HG02588 (cell line): ENCODE data around the gene TUG1.

Experiments used
- ATAC-seq: cut with Tn5 transposase; IDR thresholded peaks from one replicate; pipeline ENCODE4 v1.9.1; 2021; ENCODE audit warnings: mild to moderate bottlenecking, moderate library complexity; ENCODE audit not compliant: unreplicated experiment

Gene TUG1

DNA sequence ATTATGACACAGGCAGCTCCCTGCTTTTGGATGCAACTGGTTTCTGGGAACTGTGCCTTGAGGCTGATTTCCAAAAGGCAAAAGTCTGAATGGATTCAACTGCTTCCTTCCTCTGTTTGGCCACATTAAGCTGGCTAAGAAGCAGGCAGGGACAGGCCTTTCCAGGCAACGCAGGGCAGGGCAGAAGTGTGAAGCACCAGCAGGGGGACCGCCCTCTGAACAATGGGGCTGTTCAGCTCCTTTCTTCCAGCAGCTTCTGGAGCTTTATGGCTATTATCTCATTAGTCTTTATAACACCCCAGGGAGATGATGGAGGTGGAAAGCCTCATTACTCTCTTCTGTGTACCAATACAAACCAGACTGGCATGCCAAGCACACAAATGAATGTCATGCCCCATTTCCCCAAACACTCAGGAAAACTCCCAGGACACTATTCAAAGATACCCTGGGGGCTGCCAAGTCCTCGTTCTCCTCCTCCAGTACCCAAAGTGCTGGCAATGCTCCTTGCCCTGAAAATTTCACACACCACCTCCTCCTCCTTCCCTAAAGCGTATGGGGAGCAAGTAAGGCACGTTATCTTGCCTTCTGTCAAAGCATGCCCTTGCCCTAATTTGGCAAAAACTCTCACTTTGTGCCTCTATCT lies 21.8 kb upstream of the TUG1 start:
- no peak for ATAC-seq

DNA sequence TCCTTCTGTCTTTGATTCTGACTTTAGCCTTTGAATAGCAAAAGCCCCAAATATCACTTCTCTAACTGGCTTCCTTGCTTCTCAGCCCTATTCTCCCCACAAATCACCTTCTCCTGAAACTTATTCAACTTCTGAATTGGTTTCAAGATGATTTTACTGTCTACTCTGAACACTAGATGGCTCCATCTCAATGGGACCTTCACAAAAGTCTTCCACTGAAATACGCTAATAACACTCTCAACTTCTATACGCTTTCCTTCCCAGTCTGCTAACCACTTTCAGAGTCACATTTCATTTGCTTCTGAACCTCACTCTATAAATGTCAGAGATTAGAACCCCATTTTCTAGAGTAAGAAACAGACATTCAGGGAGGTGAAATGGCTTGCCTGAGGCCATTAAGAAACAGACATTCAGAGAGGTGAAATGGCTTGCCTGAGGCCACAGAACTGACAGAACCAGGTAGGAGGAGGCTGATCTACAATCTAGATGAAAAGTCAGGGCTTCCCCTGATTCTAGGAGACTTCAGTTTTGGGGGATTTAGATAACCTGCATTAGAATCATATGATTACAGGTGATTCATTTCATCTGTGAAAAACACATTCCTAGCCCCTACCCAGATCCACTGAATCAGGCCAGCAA lies 21.1 kb upstream of the TUG1 start:
- ATAC-seq, result no peak

DNA sequence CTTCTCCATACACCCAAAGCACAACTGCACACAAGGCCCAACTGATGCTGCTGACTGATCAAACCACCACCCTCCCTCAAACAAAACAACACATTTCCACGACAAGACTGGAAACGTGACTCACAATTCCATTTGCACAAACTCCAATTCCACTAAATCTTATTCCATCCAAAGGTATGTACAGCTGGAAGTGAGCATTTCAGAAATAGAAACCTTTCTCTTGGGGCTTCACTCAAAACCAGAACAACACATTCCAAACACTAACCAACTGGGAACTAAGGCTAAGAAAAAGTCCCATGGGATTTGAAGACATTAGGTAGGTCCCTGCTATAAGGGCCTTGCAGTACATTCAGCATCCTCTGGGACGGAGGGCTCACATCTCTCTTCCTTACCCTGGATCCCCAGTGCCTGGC lies 20.1 kb upstream of the TUG1 start:
- no peak for ATAC-seq

DNA sequence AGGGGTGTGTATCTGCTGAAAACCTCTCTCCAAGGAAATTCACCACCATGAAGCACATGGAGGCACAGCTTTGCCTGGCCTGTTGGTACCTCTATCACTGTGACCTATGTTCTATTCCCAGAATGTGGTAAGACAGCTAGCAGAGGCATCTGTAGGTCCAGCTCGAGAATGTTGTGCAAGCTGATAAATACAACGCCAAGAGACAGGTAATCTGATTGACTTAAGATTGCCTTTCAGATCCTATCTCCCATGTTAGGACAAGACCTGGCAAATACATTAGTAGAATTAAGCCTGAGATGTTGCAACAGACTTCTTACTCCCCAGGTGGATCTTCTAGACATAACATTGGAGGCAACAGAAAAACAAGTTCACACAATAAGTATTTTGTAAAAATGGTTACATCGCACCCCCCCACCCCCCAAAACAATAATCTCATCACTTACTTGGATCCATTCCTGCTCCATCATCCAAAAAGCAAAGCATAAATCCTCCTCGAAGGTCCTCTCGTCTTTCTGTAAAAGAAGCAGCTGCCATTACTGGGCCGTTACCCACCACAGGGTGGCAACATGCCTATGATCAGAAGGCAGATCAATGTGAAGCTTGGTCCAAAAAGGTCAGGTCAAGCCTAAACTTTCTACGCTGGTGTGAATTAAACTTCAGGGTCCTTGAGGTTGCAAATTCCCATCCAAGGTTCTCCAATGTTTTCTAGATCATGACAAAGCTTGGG lies 19.0 kb upstream of the TUG1 start:
- no peak for ATAC-seq

DNA sequence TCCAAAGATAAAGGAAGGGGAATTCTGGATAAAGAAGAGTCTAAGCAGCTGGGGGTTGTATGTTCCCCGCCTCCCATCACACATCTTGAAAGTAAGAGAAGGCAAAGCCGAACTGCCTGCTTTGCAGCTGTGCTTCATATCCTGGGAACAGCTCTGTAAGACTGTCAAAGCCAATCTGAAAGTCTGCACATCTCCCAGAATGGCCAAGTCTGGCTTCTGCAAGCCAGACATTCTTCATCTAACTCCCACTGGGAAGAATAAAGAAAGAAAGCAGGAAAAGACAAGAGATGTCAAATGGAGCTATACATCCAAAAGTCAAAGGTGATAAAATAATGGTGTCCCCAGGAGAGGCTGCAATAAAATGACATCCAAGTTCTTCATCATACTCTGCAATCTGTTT lies 15.9 kb upstream of the TUG1 start:
- ATAC-seq, result no peak

DNA sequence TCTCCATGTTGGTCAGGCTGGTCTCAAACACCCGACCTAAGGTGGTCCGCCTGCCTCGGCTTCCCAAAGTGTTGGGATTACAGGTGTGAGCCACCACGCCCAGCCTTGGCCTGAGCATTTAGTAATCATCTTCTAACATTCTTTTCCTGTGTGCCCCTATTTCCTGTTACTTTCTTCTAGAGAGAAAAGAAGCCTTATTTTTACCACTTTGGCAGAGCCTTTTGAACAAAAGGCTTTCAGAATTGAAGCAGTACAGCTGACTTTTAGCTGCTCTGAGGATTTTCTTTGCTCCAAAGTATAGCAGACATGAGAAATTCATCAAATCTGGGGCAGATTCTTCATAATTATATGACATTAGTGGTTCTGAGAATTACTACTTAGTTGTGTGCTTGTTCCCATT lies 13.9 kb upstream of the TUG1 start:
- no peak for ATAC-seq

DNA sequence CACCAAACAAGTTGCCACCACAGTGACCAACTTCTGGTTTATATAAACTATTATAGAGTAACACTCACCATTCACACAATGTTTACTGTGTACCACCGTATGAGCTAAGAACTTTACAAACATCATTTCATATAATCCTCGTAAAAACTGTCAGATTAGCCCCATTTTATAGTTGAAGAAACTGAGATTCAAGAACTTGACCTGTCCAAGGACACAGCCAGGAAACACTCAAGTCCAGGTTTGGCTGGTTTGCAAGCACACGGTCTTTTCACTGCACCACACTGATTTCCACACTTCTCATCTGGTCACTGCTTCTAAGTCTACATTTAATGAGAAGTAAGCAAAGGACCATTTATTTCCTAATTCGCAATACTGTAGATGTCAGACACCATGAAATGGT lies 4.2 kb upstream of the TUG1 start:
- ATAC-seq, result no peak

DNA sequence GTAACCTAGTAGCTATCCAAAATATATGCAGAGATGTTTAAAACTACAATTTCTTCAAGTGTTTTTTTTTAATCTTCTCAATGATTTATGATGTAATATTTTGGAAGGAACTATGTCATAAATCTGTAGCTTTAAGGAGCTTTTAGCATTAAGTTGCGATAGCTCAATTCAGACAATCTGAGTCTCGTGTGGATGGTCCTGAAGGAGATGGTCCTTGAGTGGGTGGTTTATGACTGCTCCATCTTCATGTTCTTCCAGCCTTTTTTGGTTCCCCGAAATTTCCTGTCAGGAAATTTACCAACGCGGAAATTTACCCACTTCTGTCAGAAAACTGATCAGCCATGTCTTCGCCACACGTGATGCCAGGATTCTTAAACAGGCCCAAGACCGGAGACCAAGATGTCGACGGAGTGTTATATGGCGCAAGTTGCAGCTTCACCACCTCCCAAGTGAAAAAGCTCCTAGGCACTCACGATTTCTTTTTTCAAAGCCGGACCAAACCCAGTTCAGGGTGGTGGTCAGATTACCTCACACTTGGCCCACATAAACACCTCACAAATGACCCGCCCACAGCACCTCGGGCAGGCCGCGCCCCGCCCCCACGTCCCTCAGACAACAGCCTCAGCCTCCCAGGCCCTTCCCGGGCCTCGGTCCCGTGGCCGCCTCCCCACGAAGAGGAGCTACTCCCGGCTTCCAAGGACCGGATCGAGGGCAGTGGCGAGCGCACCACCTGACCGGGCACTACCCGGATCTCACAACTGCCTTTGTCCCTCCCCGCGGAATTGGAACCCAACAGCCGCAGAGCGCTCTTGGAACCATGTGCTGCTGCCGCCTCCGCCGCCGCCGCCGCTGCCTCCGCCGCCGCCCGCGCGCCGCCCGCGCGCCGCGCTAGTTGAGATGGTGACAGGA lies 796 bp upstream of the TUG1 start, which contains the start of gene MORC2:
MORC2 (minus strand) TSS at position 760 of the 909 bp plus-strand sequence. CDS start 885 bp downstream, outside the sequence.
- ATAC-seq, result peak; percentile 21

DNA sequence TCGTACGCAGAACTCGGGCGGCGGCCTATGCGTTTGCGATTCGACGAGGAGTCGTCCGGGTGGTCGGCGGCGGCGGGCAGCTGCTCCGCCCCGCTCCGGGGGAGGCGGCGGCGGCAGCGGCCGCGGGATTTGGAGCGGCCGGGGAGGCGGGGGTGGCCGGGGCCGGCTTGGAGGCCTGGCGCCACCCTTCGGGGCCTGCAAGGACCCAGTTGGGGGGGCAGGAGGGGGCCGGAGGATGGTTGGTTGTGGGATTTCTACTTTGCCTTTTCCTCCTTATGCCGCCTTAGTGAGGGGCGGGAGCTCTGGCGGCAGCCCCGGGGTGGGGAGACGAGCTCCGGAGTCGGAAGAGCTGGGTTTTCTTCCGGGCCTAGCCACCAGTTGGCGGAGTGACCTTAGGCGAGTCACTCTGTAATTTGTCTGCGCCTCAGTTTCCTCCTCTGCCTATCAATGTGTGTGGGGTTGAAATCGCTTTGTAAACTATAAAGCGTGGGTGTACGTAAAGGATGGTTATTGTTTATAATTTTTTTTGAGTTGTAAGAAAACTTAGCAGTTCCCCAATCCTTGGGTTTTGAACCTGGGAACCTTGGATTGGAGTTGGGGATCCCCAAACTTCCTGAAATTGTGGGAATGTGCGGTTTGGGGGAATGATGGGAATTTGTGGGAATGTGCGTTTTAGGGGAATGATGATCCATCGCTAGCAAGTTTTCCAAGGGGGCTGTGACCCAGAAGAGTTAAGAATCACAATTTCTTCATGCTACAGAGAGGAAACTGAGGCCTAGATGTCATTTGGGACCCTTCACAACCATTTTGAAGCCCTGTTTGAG lies 679 bp downstream of the TUG1 start:
- ATAC-seq, result peak; percentile 27

DNA sequence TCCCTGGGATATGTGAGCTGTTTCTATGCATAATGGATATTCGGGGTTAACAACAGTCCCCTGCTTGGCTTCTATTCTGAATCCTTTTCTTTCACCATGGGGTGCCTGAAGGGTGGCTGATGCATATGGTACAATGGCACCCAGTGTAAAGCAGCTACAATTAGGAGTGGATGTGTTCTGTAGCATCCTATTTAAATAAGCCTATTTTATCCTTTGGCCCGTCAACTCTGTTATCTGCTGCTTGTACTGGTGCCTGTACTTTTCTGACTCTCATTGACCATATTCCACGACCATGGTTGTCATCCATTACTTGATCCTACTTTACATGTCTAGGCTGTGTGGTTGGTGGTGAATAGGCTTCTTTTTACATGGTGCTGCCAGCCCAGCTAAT lies 1.3 kb downstream of the TUG1 start:
- no peak for ATAC-seq

DNA sequence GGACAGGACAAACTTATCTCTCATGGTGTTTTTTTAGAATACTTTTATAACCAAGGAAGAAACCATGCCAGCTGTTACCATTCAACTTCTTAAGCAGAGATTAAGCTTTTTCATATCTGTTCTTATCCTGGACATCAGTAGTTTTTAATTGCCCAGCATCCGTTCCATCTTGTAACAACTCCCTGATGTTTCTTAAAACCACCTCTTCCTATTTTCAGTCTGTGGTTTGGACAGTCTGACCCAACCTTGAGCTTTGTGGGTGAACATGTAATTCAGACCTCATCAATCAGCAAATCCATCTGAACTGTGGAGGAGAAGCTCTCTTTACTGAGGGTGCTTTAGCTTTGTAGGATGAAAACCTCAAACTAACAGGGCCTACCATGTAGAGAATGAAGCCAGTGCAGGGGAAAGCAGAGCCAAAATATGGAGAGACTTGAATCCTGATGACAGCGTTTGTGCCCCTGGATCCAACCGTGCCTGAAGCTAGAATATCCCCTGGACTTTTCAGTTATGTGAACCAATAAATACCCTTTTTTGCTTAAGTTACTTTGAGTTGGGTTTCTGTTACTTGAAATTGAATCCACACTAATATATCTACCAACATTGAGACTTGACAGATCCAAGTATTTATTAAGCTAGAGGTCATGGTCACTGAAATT lies 9.4 kb downstream of the TUG1 start:
- no peak for ATAC-seq

DNA sequence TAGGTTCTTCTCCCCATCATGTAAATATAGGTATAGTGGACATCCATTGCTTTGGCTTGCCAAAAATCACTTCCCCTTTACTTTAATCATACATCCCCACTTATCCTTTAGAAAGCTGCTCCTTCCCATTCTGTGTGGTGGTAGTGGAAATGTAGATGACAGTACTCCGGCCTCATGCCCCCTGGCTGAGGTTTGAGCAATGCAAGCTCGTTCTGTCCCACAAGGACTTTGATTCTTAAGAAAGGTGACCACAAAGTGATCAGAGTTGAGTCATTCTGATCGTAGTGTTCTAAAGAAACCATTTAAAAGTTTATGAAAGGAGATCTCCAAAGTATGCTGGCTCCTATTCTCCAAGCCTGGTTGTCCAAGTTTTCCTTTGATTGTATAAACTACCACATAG lies 10.9 kb downstream of the TUG1 start:
- no peak for ATAC-seq

DNA sequence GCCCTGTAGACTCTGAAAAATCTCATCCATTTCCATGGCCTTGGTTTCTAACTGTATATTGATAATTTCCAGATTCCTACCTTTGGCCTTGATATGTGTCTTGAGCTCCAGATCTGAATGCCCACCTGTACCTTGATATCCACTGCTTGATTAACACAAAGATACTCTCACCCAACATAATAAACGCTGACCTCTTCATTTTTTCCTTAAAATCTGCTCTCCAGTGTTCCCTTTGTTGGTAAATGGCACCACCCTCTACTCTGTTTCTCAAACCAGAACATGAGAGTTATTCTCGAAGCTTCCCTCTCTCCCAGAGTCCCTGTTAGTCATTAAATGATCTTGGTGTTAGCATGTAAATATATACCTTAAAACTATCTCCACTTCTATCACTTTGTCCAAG lies 13.4 kb downstream of the TUG1 start:
- no peak for ATAC-seq

DNA sequence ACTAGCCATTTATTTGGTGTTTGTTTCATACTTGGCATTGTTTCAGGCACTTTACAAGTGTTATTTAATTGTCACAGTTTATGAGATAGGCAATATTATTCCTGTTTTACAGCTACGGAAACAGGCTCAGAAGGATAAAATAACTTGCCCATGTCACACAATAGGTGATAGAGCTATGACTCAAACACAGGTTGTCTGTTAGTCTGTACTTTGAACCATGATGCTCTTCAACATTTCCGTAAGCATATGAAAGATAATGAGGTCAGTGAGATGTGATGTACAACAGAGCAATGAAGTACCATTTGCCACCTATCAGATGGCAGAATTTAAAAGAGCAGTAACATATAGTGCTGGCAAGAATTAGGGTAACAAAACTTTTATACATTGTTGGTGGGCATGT lies 15.3 kb downstream of the TUG1 start:
- no peak for ATAC-seq

DNA sequence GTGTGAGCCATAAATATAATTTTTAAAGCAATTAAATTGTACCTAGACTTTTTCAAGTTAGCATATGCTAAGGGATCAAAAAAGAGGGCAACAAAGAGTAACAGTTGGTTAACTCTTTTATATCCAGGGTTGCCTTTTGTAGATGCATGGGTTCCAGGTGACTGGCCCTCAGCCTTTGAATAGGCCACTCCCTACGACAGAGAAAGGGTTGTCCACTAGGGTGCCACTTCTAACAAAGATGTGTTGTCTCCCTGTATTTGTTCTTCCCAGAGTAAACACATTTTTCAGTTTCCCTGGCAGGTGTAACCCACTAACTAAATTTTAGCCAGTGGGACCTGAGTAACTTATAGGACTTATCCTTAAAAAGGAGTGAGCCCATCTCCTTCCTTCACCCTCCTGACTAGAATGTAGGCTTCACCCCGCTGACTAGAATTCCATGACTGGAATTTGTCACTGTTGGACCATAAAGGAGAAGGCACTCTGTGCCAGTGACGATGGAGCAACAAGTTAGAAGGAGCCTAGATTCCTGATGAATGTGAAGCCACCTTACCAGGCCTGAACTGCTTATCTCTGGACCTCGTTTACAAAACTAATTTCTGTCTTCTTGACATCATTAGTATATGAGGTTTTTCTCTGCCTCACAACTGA lies 16.6 kb downstream of the TUG1 start:
- ATAC-seq, result no peak

DNA sequence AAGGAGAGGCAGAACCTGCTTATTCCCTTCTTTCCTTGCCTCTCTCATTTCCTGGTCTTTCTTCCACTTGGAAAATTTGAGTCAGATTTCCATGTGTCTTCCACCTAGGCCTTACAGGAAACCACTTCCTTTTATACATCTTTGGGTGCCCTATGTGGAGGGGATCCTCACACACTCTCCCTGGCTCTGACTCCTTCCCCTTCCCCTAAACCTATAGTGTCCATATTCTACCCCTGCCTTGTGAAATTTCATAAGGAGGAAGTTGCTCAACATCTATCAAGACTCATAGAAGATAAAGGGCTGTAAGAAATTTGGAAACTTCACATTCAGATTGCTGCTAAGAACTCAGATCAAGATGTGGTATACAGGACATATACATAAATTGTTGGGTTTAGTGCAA lies 20.4 kb downstream of the TUG1 start:
- ATAC-seq, result no peak

DNA sequence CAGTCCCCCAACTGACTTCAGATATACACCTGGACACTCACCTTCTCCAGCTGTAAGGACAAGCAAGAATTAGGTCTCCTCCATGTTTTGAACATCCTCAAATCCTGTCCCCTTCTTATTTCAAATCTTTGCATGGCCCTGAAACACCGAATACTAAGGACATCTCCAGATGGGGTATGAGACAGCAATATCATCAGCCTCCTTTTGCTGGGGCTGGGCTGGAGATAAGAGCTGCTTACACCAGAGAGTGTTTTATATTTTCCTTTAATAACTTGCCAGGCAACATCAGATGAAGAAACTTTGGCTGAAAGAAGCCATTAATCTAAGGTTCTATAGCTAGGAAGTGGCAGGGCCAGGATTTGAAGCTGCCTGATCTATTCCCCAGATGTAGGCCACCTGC lies 21.6 kb downstream of the TUG1 start:
- ATAC-seq, result no peak

DNA sequence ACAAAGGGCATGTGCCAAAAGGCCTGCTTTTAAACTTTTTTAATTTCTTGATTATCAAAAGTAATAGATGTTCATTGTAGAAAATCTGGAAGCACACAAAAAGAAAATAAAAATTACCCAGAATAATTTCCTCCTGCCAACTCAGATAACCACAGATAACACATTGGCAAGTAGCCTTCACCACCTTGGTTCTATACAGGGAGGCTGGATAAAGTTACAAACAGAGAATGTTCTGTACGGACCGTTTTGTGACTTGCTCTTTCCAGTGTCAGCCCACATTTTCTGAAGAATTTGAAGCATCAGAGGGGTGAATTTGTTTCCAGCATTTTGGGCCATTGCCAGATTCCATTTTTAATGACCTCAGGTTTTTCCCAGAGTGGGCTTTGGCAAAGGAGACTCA lies 23.5 kb downstream of the TUG1 start:
- no peak for ATAC-seq

DNA sequence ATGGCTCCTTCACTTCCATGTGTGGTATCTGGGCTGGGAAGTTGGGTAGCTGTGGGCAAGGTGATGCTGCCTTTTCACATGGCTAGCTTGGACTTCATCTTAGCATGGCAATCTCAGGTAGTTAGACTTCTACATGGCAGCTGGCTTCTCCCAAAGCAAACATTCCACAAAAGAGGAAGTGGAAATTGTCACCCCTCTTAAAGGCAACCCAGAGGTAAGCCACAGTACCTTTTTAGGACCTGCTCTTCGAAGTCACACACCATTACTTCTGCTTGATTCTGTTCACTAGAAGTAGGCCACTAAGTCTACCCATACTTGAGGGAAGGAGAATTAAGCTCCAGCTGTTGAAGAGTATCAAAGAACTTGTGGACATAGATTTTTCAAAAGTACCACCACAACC lies 25.9 kb downstream of the TUG1 start:
- ATAC-seq, result no peak
